Stimulated activated CD8-positive, alpha-beta memory T cell treated with anti-CD3 and anti-CD28 coated beads, Interleukin-4, amount 100 ng/mL, for 4 hours (primary cell): ENCODE data around the gene PEX14.

Source experiments
- DNase-seq, 2 donors: peaks; one replicate each; pipeline ENCODE4 v3.0.0-alpha.2; 2020; ENCODE audit warnings: low read depth in 2 of 2, low spot score in 1 of 2

Gene PEX14

GRCh38 chr1:10515976-10516750, 41.4 kb downstream of the PEX14 start:
- DNase-seq = no peak

GRCh38 chr1:10516925-10517676, 42.4 kb downstream of the PEX14 start:
- no peak for DNase-seq

- DNase-seq = no peak
These were observed 42.9 kb downstream of the PEX14 start for GRCh38 chr1:10517677-10517982.

- DNase-seq = no peak
These were observed 44.3 kb downstream of the PEX14 start for GRCh38 chr1:10519016-10519417.

- DNase-seq = no peak
These were observed 45.7 kb downstream of the PEX14 start for GRCh38 chr1:10520497-10520896.

GRCh38 chr1:10520952-10521351, 46.2 kb downstream of the PEX14 start:
- no peak for DNase-seq

GRCh38 chr1:10521537-10522157, 46.9 kb downstream of the PEX14 start:
- DNase-seq = no peak

- no peak for DNase-seq
These were observed 47.6 kb downstream of the PEX14 start for GRCh38 chr1:10522322-10522860.

GRCh38 chr1:10525208-10525607, 50.5 kb downstream of the PEX14 start:
- DNase-seq = no peak

GRCh38 chr1:10528066-10529014, 53.6 kb downstream of the PEX14 start:
- no peak for DNase-seq

- DNase-seq = no peak
These were observed 54.3 kb downstream of the PEX14 start for GRCh38 chr1:10529091-10529490.

GRCh38 chr1:10529765-10530164, 55.0 kb downstream of the PEX14 start:
- DNase-seq = no peak

- DNase-seq = no peak
These were observed 55.6 kb downstream of the PEX14 start for GRCh38 chr1:10530281-10530740.

GRCh38 chr1:10530756-10531495, 56.2 kb downstream of the PEX14 start:
- no peak for DNase-seq

- DNase-seq = no peak
These were observed 57.6 kb downstream of the PEX14 start for GRCh38 chr1:10532362-10532761.

- no peak for DNase-seq
These were observed 59.8 kb downstream of the PEX14 start for GRCh38 chr1:10534519-10534918.

- no peak for DNase-seq
These were observed 61.5 kb downstream of the PEX14 start for GRCh38 chr1:10536133-10536770.

GRCh38 chr1:10537082-10537766, 62.5 kb downstream of the PEX14 start:
- no peak for DNase-seq
